GM12878 (cell line): ENCODE results near the gene RASL11A. TPM values are rescaled to one million over a fixed set of nuclear protein-coding genes. Genes with fewer than 3 reads are reported as not detected.
"Not testable (repeated sequence)": the region's sequence is repeated elsewhere in the genome, so short reads cannot be mapped to it uniquely, and the experiment has no call there.

Experiments used
- ATAC-seq: fragments of 200-7000 bp; cut with Tn5 transposase; 3 replicates; pipeline ENCODE4 v1.9.1; 2020; ENCODE audit warnings: mild to moderate bottlenecking, moderate library complexity
- BruUV-seq: library from RNA; stranded (reverse); fragments of 400-500 nt; replicated peaks from 2 replicates; lab custom pipeline; 2021; lab: Mats Ljungman, UMichigan
- CTCF ChIA-PET: fragments of 300-600 bp; sonication (Branson Sonifier 250); formaldehyde crosslinking; extraction: SDS; loops from one replicate; lab custom pipeline; 2021; ENCODE audit warnings: inconsistent platforms; lab: Yijun Ruan, JAX
- POLR2A ChIA-PET: fragments of 350-600 bp; formaldehyde crosslinking; extraction: SDS; loops from one replicate; lab custom pipeline; 2021; ENCODE audit warnings: inconsistent platforms; lab: Charles Lee
- RAD21 ChIA-PET: fragments of 300-600 bp; sonication (Branson Sonifier 250); formaldehyde crosslinking; loops from one replicate; lab custom pipeline; 2023; ENCODE audit warnings: antibody characterized with exemption; ENCODE audit not compliant: unreplicated experiment; lab: Charles Lee
- SMC1A ChIA-PET: fragments of 300-600 bp; sonication (Branson Sonifier 250); formaldehyde crosslinking; loops from one replicate; lab custom pipeline; 2023; ENCODE audit not compliant: unreplicated experiment, uncharacterized antibody; lab: Charles Lee
- DNase-seq: peaks from one replicate; pipeline ENCODE4 v3.0.0-alpha.2; 2011; ENCODE audit warnings: low read depth, low spot score
- FAIRE-seq: peaks from 3 replicates; lab custom pipeline; 2011; peaks lifted over from hg19 to GRCh38; lab: Jason Lieb, UNC
- H2AFZ ChIP-seq: 2 replicates; pipeline ENCODE4 v1.6.0; 2011; ENCODE audit warnings: low read depth, low read length, control low read depth; ENCODE audit not compliant: control insufficient read depth
- H3K27ac ChIP-seq: 2 replicates; pipeline ENCODE4 v1.5.1; 2011; ENCODE audit warnings: control low read depth; ENCODE audit not compliant: control insufficient read depth, insufficient read depth
- H3K27me3 ChIP-seq, 2 experiments: replicated peaks in 1 of 2; 2 replicates each; pipeline versions ENCODE4 v1.6.0 to v1.6.1; 2011; ENCODE audit warnings: low read length in 1 of 2; ENCODE audit not compliant: control insufficient read depth in 2 of 2, insufficient read depth in 2 of 2
- H3K36me3 ChIP-seq, 2 experiments: 2 replicates each; pipeline ENCODE4 v1.5.1; 2011; ENCODE audit warnings: low read length in 1 of 2; ENCODE audit not compliant: control insufficient read depth in 2 of 2, insufficient read depth in 2 of 2
- H3K4me1 ChIP-seq: 2 replicates; pipeline ENCODE4 v1.6.1; 2011; ENCODE audit warnings: mild to moderate bottlenecking, low read length, moderate library complexity, mixed read lengths; ENCODE audit not compliant: control insufficient read depth, insufficient read depth
- H3K4me2 ChIP-seq: 2 replicates; pipeline ENCODE4 v1.6.0; 2011; ENCODE audit warnings: control low read depth; ENCODE audit not compliant: control insufficient read depth, insufficient read depth
- H3K4me3 ChIP-seq: fragments of 200-600 bp; sonication (generic); 2 replicates; pipeline ENCODE4 v1.5.1; 2016
- H3K79me2 ChIP-seq: 2 replicates; pipeline ENCODE4 v1.6.0; 2011; ENCODE audit warnings: low read length; ENCODE audit not compliant: control insufficient read depth, insufficient read depth
- H3K9ac ChIP-seq: 2 replicates; pipeline ENCODE4 v1.8.0; 2011; ENCODE audit warnings: low read length, control low read depth, mixed read lengths; ENCODE audit not compliant: control insufficient read depth, insufficient read depth
- H3K9me3 ChIP-seq: replicated peaks from 3 replicates; pipeline ENCODE4 v1.5.1; 2011; ENCODE audit warnings: mild to moderate bottlenecking, low read length; ENCODE audit not compliant: control insufficient read depth, insufficient read depth
- H4K20me1 ChIP-seq: 2 replicates; pipeline ENCODE4 v1.6.0; 2011; ENCODE audit not compliant: control insufficient read depth, insufficient read depth
- BRCA1 ChIP-seq: IDR thresholded peaks from 2 replicates; pipeline ENCODE4 v1.6.1; 2011; ENCODE audit warnings: low read depth, low read length, improper control_type of control experiment
- CEBPB ChIP-seq, 2 experiments: fragments of 150-350 bp in 1 of 2; IDR thresholded peaks; 2 replicates each; pipeline ENCODE4 v1.6.1; 2012 to 2014; ENCODE audit warnings: low read depth in 2 of 2, low read length in 2 of 2, borderline replicate concordance in 1 of 2, inconsistent platforms in 1 of 2
- CREB1 ChIP-seq: IDR thresholded peaks from 2 replicates; pipeline ENCODE4 v1.6.1; 2012; ENCODE audit warnings: low read depth, mild to moderate bottlenecking, inconsistent platforms
- EP300 ChIP-seq, 2 experiments: fragments of 150-350 bp in 1 of 2; IDR thresholded peaks; 2 replicates each; pipeline ENCODE4 v1.6.1; 2011 to 2012; ENCODE audit warnings: low read depth in 2 of 2, low read length in 2 of 2, borderline replicate concordance in 1 of 2, improper control_type of control experiment in 1 of 2, inconsistent platforms in 1 of 2; ENCODE audit not compliant: control insufficient read depth in 1 of 2
- ETV6 ChIP-seq, 2 experiments: fragments of 450-650 bp in 1 of 2; IDR thresholded peaks in 1 of 2; conservative IDR thresholded peaks in 1 of 2; 2 replicates each; pipeline ENCODE4 v1.6.1; 2014; ENCODE audit warnings: antibody characterized with exemption in 1 of 2, borderline replicate concordance in 1 of 2, low read depth in 1 of 2, mild to moderate bottlenecking in 1 of 2, moderate library complexity in 1 of 2
- MEF2B ChIP-seq: fragments of 450-650 bp; IDR thresholded peaks from 2 replicates; pipeline ENCODE4 v1.6.1; 2018; ENCODE audit warnings: mild to moderate bottlenecking, moderate library complexity; ENCODE audit not compliant: partially characterized antibody, poor library complexity, severe bottlenecking
- MTA3 ChIP-seq: IDR thresholded peaks from 2 replicates; pipeline ENCODE4 v1.6.1; 2012; ENCODE audit warnings: low read length, inconsistent platforms, borderline replicate concordance
- NR2F1 ChIP-seq: fragments of 450-650 bp; conservative IDR thresholded peaks from 2 replicates; pipeline ENCODE4 v1.6.1; 2017; ENCODE audit warnings: mild to moderate bottlenecking
- PAX8 ChIP-seq: fragments of 450-650 bp; IDR thresholded peaks from 2 replicates; pipeline ENCODE4 v1.6.1; 2017; ENCODE audit warnings: mild to moderate bottlenecking, moderate library complexity
- POLR2AphosphoS2 ChIP-seq: IDR thresholded peaks from 2 replicates; pipeline ENCODE4 v1.6.1; 2011; ENCODE audit warnings: low read depth, mild to moderate bottlenecking, low read length, improper control_type of control experiment, moderate library complexity
- RUNX3 ChIP-seq: IDR thresholded peaks from 2 replicates; pipeline ENCODE4 v1.6.1; 2012; ENCODE audit warnings: low read length, inconsistent platforms
- TCF12 ChIP-seq: IDR thresholded peaks from 2 replicates; pipeline ENCODE4 v1.6.1; 2011; ENCODE audit warnings: low read depth, mild to moderate bottlenecking, low read length
- WGBS: methylation state at CpG from one replicate; pipeline ENCODE4 v1.1.6; 2016; ENCODE audit warnings: low lambda C conversion rate; ENCODE audit not compliant: insufficient replicate concordance, insufficient coverage; ENCODE audit errors: missing lambda C conversion rate; 5-methylcytosine and 5-hydroxymethylcytosine counted together
- in situ Hi-C: fragments of 300-500 bp; cut with MboI; formaldehyde crosslinking; loops from 9 replicates; pipeline ENCODE4 v1.14.3; 2018; ENCODE audit warnings: mixed read lengths
- intact Hi-C: fragments of 100-400 bp; cut with micrococcal nuclease; formaldehyde crosslinking; loops from one replicate; pipeline ENCODE4 v1.14.2; 2022; ENCODE audit not compliant: unreplicated experiment
- polyA plus RNA-seq, 11 experiments: library from polyadenylated mRNA; depleted of rRNA in 4 of 11; unstranded in 6 of 11; stranded (reverse) in 5 of 11; fragments of >200 nt; fragmentation: Nextera tagmentation in 4 of 11; fragmentation: Illumina TruSeq in 1 of 11; extraction: Ambion mirVana in 4 of 11; extraction: Trizol in 1 of 11; gene quantifications; 1 replicate in 1 of 11; 2 replicates in 10 of 11; pipeline versions ENCODE4 v1.2.1 to v1.2.3, GENCODE V29; 2011 to 2016; ENCODE audit warnings: inconsistent platforms in 2 of 11, missing spikeins in 2 of 11, low read depth in 1 of 11
- total RNA-seq, 4 experiments: library from RNA; depleted of rRNA in 3 of 4; stranded (reverse); fragments of >200 nt in 3 of 4; fragmentation: Illumina TruSeq in 1 of 4; extraction: Trizol in 1 of 4; gene quantifications; 2 replicates each; pipeline versions ENCODE4 v1.2.1 to v1.2.3, GENCODE V29; 2013 to 2021
- TF ChIP-seq, protein P1 (sequence below): fragments of 450-650 bp; formaldehyde crosslinking; IDR thresholded peaks from 2 replicates; pipeline ENCODE4 v1.4.0; 2022; ENCODE audit warnings: mild to moderate bottlenecking, moderate library complexity

The RASL11A gene
- total and polyA plus RNA-seq, 10 of the 15 experiments (the other 5 are each of a cell fraction or from before 2014, with no cell fraction given) = 0.04 to 1.3 (median 0.41) TPM; not detected in 1

DNA sequence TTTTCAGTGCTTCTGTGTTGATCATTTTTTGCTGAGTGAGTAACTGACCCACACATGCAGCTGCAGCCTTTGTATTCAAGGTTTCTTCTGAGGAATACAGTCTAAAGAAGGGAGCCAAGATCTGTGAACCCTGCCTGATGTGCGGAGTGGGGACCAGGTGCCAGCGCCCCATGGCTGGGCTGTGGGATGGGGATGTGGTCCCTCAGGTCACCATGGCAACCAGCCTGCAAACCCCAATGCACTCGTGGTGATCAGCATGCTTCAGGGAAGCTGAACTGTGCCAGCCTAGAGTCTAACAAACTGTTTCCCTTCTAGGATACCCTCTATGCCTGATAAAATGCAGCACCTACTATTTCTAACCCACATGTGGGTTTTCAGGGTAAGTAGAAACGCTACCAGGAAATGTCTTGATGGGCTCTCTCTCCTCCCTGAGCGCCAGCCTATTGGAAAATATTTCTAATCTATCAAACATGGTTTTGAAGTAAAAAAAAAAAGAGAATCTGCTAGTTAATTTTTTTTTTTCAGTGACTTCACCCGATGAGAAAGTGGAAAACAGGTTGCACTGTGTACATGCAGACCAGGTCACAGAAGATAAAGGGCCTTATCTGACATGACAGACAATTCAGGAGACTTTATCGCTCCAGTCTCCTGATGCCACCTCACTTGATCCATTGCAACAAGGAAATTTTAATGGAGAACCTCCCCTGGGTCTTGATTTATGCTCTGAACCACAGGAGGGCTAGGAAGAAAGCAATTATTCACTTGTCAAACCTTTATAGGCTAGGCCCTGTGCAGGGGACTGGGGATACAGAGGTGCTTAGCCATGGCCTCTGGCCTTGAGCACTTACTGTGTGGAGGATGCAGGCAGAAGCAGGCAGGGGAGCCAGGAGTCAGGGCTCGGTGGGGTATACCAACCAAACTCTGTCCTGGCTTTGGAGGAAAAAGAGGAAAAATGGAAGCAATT is 51.1 kb downstream of the RASL11A start:
- Histone ChIP-seq H3K9ac (no peak overlapping the region), H3K79me2 (no peaks in the 10 kb centered on the region), H3K9me3 (no peaks in the 10 kb centered on the region), H3K4me2 (no peak overlapping the region), H3K27ac (no peak overlapping the region), H3K4me1 (no peaks in the 10 kb centered on the region), H3K27me3 (peaks cover 0 to 2% of the 10 kb centered on the region in 2 experiments; a peak in 1 of 4 replicates), H2AFZ (no peak overlapping the region), H3K4me3 (no peak overlapping the region), H4K20me1 (no peaks in the 10 kb centered on the region), H3K36me3 (no peaks in the 10 kb centered on the region)
- FAIRE-seq (no peak), DNase-seq (no peak), ATAC-seq (no peak)
- 14% methylated on average over 8 of the region's 8 CpGs for WGBS
- in situ Hi-C loops (no loop called here), intact Hi-C loops (no loop called here)
- TF ChIP-seq ETV6 (conservative IDR thresholded peaks at IDR 0.05 in 1 of 2, IDR thresholded peaks at IDR 0.05 in 1 of 2; ENCODE audit: borderline replicate concordance in 1 of 2, low read depth in 1 of 2) = no peak
- no peak for TF ChIP-seq RUNX3
- TF ChIP-seq BRCA1 = no peak
- TF ChIP-seq, protein P1, sequence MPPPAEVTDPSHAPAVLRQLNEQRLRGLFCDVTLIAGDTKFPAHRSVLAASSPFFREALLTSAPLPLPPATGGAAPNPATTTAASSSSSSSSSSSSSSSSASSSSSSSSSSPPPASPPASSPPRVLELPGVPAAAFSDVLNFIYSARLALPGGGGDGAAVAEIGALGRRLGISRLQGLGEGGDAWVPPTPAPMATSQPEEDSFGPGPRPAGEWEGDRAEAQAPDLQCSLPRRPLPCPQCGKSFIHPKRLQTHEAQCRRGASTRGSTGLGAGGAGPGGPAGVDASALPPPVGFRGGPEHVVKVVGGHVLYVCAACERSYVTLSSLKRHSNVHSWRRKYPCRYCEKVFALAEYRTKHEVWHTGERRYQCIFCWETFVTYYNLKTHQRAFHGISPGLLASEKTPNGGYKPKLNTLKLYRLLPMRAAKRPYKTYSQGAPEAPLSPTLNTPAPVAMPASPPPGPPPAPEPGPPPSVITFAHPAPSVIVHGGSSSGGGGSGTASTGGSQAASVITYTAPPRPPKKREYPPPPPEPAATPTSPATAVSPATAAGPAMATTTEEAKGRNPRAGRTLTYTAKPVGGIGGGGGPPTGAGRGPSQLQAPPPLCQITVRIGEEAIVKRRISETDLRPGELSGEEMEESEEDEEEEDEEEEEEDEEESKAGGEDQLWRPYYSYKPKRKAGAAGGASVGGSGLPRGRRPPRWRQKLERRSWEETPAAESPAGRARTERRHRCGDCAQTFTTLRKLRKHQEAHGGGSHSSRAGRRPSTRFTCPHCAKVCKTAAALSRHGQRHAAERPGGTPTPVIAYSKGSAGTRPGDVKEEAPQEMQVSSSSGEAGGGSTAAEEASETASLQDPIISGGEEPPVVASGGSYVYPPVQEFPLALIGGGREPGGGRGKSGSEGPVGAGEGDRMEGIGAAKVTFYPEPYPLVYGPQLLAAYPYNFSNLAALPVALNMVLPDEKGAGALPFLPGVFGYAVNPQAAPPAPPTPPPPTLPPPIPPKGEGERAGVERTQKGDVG = no peak
- TF ChIP-seq CREB1 = no peak
- no peak for TF ChIP-seq TCF12
- TF ChIP-seq NR2F1 = no peak
- no peak for TF ChIP-seq MEF2B
- TF ChIP-seq PAX8 = no peak
- TF ChIP-seq MTA3 = no peak
- no peak for TF ChIP-seq EP300 (IDR thresholded peaks at IDR 0.05; ENCODE audit: borderline replicate concordance in 1 of 2, control insufficient read depth in 1 of 2, low read depth in 2 of 2, low read length in 2 of 2)
- TF ChIP-seq CEBPB (IDR thresholded peaks at IDR 0.05; ENCODE audit: borderline replicate concordance in 1 of 2, low read depth in 2 of 2, low read length in 2 of 2) = no peak
- no peak for TF ChIP-seq POLR2AphosphoS2
- ChIA-PET POLR2A (no interaction called here), SMC1A (no interaction called here), RAD21 (no interaction called here), CTCF (interaction anchor here (0.7 kb wide), 1 partner anchor 40 kb away, joined by 3 read pairs; no protein-coding TSS in a partner anchor)
- BruUV-seq = no TSS peak

DNA sequence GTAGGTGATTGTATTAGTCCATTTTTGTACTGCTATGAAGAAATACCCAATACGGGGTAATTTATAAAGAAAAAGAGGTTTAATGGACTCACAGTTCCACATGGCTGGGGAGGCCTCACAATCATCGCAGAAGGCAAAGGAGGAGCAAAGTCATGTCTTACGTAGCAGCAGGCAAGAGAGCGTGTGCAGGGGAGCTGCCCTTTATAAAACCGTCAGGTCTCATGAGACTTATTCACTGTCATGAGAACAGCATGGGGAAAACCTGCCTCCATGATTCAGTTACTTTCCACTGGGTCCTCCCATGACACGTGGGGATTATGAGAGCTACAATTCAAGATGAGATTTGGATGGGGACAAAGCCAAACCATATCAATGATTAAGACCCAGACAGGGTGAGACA is 51.8 kb downstream of the RASL11A start:
- H4K20me1 ChIP-seq, H3K9ac ChIP-seq, ATAC-seq, H3K4me2 ChIP-seq, POLR2A ChIA-PET, intact Hi-C loops, H2AFZ ChIP-seq, FAIRE-seq, H3K4me1 ChIP-seq, DNase-seq, in situ Hi-C loops, BruUV-seq, H3K27me3 ChIP-seq, H3K9me3 ChIP-seq, SMC1A ChIA-PET, H3K27ac ChIP-seq, H3K79me2 ChIP-seq, H3K36me3 ChIP-seq, RAD21 ChIA-PET, H3K4me3 ChIP-seq: not testable (repeated sequence)
- CTCF ChIA-PET = interaction anchor here (0.7 kb wide), 1 partner anchor 40 kb away, joined by 3 read pairs; no protein-coding TSS in a partner anchor
- 41% methylated on average over 6 of the region's 6 CpGs for WGBS
